ENCODE results near the gene RAVER1.

The RAVER1 gene

DNA sequence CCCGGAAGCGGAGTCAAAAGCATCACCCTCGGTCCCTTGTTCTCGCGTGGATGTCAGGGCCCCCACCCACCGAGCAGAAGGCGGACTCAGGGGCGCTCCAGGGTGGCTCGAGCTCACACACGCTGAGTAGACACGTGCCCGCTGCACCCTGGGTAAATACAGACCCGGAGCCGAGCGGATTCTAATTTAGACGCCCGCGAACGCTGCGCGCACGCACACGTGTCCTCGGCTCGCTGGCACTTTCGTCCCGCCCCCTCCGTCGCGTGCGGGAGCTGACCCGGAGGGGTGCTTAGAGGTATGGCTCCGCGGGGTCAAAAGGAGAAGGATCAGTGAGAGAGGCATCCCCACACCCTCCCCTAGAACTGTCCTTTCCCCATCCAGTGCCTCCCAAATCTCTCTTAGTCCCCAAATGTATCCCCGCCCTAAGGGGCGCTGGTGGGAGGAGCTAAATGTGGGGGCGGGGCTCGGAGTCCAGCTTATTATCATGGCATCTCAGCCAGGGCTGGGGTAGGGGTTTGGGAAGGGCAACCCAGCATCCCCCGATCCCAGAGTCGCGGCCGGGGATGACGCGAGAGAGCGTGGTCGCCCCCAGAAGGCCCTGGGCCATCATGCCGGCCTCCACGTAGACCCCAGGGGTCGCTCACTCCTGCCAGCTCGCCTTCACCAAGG is 44.0 kb downstream of the RAVER1 start:
- no peak for DNase-seq (ENCODE audit: low read depth)
- TF ChIP-seq, protein P1, sequence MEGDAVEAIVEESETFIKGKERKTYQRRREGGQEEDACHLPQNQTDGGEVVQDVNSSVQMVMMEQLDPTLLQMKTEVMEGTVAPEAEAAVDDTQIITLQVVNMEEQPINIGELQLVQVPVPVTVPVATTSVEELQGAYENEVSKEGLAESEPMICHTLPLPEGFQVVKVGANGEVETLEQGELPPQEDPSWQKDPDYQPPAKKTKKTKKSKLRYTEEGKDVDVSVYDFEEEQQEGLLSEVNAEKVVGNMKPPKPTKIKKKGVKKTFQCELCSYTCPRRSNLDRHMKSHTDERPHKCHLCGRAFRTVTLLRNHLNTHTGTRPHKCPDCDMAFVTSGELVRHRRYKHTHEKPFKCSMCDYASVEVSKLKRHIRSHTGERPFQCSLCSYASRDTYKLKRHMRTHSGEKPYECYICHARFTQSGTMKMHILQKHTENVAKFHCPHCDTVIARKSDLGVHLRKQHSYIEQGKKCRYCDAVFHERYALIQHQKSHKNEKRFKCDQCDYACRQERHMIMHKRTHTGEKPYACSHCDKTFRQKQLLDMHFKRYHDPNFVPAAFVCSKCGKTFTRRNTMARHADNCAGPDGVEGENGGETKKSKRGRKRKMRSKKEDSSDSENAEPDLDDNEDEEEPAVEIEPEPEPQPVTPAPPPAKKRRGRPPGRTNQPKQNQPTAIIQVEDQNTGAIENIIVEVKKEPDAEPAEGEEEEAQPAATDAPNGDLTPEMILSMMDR (IDR thresholded peaks at IDR 0.05; ENCODE audit: control insufficient read depth, insufficient read depth, low read depth, low read length, missing control alignments) = no peak
- peak overlapping the region; percentile 59 for H3K4me3 ChIP-seq (ENCODE audit: control insufficient read depth, low read depth, low read length)

DNA sequence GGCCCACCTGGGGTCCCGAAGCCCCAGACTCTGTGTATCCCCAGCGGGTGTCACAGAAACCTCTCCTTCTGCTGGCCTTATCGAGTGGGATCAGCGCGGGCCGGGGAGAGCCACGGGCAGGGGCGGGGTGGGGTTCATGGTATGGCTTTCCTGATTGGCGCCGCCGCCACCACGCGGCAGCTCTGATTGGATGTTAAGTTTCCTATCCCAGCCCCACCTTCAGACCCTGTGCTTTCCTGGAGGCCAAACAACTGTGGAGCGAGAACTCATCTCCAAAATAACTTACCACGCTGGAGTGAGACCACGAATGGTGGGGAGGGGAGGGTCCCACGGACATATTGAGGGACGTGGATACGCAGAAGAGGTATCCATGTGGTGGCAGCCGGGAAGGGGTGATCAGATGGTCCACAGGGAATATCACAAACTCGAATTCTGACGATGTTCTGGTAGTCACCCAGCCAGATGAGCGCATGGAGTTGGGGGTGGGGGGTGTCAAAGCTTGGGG is 44.6 kb downstream of the RAVER1 start:
- peak overlapping the region; percentile 59 for H3K4me3 ChIP-seq (ENCODE audit: control insufficient read depth, low read depth, low read length)
- TF ChIP-seq, protein P1 (IDR thresholded peaks at IDR 0.05; ENCODE audit: control insufficient read depth, insufficient read depth, low read depth, low read length, missing control alignments) = no peak
- no peak for DNase-seq (ENCODE audit: low read depth)

DNA sequence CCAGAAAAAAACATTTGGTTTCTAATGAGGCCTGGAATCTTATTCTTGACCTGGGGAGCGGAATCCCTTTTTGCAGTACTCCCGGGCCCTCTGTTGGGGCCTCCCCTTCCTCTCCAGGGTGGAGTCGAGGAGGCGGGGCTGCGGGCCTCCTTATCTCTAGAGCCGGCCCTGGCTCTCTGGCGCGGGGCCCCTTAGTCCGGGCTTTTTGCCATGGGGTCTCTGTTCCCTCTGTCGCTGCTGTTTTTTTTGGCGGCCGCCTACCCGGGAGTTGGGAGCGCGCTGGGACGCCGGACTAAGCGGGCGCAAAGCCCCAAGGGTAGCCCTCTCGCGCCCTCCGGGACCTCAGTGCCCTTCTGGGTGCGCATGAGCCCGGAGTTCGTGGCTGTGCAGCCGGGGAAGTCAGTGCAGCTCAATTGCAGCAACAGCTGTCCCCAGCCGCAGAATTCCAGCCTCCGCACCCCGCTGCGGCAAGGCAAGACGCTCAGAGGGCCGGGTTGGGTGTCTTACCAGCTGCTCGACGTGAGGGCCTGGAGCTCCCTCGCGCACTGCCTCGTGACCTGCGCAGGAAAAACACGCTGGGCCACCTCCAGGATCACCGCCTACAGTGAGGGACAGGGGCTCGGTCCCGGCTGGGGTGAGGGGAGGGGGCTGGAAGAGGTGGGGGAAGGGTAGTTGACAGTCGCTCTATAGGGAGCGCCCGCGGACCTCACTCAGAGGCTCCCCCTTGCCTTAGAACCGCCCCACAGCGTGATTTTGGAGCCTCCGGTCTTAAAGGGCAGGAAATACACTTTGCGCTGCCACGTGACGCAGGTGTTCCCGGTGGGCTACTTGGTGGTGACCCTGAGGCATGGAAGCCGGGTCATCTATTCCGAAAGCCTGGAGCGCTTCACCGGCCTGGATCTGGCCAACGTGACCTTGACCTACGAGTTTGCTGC is 46.3 kb downstream of the RAVER1 start, which contains the start of gene ICAM4:
Gene ICAM4 (plus strand): TSS at position 153 of the 935 bp plus-strand sequence. CDS start 58 bp downstream, at position 211.
- no peak within 1 kb of the TSS for H3K4me3 ChIP-seq (ENCODE audit: control insufficient read depth, low read depth, low read length)
- TF ChIP-seq, protein P1 (IDR thresholded peaks at IDR 0.05; ENCODE audit: control insufficient read depth, insufficient read depth, low read depth, low read length, missing control alignments) = no peak
- DNase-seq (ENCODE audit: low read depth) = no peak

DNA sequence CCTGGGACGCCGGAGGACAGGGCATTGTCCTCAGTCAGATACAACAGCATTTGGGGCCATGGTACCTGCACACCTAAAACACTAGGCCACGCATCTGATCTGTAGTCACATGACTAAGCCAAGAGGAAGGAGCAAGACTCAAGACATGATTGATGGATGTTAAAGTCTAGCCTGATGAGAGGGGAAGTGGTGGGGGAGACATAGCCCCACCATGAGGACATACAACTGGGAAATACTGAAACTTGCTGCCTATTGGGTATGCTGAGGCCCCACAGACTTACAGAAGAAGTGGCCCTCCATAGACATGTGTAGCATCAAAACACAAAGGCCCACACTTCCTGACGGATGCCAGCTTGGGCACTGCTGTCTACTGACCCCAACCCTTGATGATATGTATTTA is 47.9 kb downstream of the RAVER1 start:
- H3K4me3 ChIP-seq (ENCODE audit: control insufficient read depth, low read depth, low read length) = no peak overlapping the region
- TF ChIP-seq, protein P1 (IDR thresholded peaks at IDR 0.05; ENCODE audit: control insufficient read depth, insufficient read depth, low read depth, low read length, missing control alignments) = no peak
- no peak for DNase-seq (ENCODE audit: low read depth)

DNA sequence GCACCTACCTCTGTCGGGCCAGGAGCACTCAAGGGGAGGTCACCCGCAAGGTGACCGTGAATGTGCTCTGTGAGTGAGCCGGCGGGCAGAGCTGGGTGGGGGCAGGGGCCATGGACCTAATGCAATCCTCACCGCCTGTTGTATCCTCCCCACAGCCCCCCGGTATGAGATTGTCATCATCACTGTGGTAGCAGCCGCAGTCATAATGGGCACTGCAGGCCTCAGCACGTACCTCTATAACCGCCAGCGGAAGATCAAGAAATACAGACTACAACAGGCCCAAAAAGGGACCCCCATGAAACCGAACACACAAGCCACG is 48.4 kb downstream of the RAVER1 start:
- no peak for DNase-seq (ENCODE audit: low read depth)
- H3K4me3 ChIP-seq (ENCODE audit: control insufficient read depth, low read depth, low read length) = no peak overlapping the region
- TF ChIP-seq, protein P1 (IDR thresholded peaks at IDR 0.05; ENCODE audit: control insufficient read depth, insufficient read depth, low read depth, low read length, missing control alignments) = no peak

DNA sequence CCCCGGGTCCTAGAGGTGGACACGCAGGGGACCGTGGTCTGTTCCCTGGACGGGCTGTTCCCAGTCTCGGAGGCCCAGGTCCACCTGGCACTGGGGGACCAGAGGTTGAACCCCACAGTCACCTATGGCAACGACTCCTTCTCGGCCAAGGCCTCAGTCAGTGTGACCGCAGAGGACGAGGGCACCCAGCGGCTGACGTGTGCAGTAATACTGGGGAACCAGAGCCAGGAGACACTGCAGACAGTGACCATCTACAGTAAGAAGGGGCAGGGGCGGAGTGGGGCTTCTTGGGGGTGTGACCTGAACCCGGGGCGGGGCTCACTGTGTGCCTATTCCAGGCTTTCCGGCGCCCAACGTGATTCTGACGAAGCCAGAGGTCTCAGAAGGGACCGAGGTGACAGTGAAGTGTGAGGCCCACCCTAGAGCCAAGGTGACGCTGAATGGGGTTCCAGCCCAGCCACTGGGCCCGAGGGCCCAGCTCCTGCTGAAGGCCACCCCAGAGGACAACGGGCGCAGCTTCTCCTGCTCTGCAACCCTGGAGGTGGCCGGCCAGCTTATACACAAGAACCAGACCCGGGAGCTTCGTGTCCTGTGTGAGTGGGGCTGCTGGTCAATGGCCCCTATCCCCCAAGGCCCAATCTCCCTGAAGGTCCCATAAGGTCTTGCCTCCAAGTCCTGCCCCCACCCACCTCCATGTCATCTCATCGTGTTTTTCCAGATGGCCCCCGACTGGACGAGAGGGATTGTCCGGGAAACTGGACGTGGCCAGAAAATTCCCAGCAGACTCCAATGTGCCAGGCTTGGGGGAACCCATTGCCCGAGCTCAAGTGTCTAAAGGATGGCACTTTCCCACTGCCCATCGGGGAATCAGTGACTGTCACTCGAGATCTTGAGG is 49.0 kb downstream of the RAVER1 start:
- no peak overlapping the region for H3K4me3 ChIP-seq (ENCODE audit: control insufficient read depth, low read depth, low read length)
- TF ChIP-seq, protein P1 (IDR thresholded peaks at IDR 0.05; ENCODE audit: control insufficient read depth, insufficient read depth, low read depth, low read length, missing control alignments) = no peak
- DNase-seq (ENCODE audit: low read depth) = no peak

Data from AG09309 (cell line).